Measurements from ENCODE around the gene STAT1.
A peak's percentile ranks its signal among the peaks of the same experiment; 100 is the strongest.

STAT1 gene

DNA sequence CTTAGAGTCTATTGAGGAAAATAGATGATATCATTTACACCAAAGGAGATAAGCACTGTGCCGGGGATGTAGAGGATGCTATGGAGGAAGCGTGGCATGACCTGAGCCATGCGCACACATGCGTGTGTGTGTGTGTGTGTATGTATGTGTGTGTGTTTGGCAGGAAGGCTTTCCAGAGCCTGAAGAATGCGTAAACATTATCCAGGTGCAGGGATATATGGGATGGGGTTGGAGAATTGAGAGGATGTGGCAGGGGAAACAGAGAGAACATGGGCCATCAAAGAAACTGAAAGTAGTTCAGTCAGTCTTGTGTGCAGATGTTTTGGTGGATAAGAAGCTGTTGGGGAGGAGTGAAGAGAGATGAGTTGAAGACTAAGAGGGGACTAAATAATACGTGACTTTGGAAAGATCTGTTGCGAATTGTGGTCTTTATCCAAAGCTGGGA is 9.3 kb upstream of the STAT1 start:
- no peak for DNase-seq (ENCODE audit: low read depth)
- TF ChIP-seq, protein P1, sequence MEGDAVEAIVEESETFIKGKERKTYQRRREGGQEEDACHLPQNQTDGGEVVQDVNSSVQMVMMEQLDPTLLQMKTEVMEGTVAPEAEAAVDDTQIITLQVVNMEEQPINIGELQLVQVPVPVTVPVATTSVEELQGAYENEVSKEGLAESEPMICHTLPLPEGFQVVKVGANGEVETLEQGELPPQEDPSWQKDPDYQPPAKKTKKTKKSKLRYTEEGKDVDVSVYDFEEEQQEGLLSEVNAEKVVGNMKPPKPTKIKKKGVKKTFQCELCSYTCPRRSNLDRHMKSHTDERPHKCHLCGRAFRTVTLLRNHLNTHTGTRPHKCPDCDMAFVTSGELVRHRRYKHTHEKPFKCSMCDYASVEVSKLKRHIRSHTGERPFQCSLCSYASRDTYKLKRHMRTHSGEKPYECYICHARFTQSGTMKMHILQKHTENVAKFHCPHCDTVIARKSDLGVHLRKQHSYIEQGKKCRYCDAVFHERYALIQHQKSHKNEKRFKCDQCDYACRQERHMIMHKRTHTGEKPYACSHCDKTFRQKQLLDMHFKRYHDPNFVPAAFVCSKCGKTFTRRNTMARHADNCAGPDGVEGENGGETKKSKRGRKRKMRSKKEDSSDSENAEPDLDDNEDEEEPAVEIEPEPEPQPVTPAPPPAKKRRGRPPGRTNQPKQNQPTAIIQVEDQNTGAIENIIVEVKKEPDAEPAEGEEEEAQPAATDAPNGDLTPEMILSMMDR (IDR thresholded peaks at IDR 0.05; ENCODE audit: low read length, missing control alignments), result no peak
- no peak overlapping the region for H3K4me3 ChIP-seq (replicated peaks; ENCODE audit: low read depth, low read length)

DNA sequence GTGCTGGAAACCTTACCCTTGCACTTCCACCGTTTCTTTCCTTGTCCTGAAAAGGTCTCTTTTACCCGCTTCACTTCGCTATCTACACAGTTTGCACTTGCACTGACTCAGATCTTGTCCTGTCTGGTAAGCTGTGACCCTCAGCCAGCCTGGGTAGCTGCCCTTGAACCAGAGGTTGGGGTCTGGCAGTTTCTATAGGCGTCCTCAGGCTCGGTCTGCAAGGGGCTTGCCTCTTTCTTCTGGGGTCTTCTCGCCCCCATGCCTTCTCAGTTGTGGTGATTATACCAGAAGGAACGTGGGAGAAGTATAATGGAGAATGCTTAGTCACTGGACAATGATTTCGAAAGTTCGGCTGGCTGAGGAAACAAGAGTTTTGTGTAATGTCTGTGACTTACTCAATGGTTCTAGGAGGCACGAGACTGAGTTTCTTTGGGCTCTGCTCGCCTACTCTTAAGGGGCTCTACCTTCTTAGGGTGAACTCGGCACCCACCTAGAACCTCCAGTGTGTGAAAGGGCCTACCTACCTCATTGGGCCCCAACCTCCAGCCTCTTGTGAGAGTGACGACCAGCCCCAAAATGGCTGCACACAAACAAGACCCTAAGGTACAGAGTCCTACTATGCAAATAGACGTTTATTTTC is 6.9 kb upstream of the STAT1 start:
- TF ChIP-seq, protein P1 (IDR thresholded peaks at IDR 0.05; ENCODE audit: low read length, missing control alignments), result no peak
- peak overlapping the region; percentile 64 for H3K4me3 ChIP-seq (replicated peaks; ENCODE audit: low read depth, low read length)
- peak; percentile 93 for DNase-seq (ENCODE audit: low read depth)

DNA sequence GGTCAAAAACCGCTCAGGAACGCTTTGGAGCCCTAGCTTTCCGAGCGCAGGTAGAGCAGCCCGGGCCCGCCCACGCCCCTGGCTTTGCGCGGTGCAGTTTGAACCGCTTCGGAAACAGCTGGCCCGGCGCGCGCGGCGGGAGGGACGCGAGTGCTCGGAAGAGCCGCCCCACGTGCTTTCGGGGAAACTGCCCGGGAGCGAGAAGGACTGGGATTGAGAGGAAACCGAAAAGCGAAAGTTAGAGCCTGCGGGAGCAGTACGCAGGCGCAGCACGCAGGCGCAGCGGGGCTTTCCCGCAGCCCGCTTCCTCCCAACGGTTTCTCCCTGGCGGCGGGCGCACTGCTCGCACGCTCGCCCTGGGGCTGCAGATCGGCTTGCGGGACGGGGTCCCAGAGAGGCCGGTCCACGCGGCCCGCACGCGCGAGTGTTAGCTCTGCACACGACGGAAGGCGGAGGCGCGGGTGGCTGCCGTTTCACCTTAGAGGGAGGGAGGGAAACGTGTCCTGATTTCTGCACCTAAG is 6.3 kb upstream of the STAT1 start:
- DNase-seq (ENCODE audit: low read depth), result peak; percentile 97
- TF ChIP-seq, protein P1 (IDR thresholded peaks at IDR 0.05; ENCODE audit: low read length, missing control alignments), result no peak
- H3K4me3 ChIP-seq (replicated peaks; ENCODE audit: low read depth, low read length), result peak overlapping the region; percentile 64

DNA sequence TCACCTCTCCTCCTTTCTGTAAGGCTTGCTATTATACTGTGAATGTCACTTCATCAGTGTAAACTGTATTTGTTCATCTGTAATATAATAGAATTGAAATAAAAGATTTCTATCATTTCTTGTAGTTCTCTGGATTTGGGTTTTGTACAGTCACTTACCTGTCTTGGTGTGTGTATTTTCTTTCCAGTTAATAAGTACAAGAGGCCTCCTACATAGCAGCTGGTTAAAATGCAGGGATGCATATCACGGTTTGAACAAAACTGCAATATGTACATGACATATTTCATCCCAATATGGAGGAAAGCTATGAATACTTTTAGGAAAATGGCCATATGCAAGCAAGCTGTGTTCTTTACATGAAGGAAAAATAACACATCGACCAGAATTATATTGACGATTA is 5.4 kb upstream of the STAT1 start:
- TF ChIP-seq, protein P1 (IDR thresholded peaks at IDR 0.05; ENCODE audit: low read length, missing control alignments), result no peak
- no peak overlapping the region for H3K4me3 ChIP-seq (replicated peaks; ENCODE audit: low read depth, low read length)
- no peak for DNase-seq (ENCODE audit: low read depth)

DNA sequence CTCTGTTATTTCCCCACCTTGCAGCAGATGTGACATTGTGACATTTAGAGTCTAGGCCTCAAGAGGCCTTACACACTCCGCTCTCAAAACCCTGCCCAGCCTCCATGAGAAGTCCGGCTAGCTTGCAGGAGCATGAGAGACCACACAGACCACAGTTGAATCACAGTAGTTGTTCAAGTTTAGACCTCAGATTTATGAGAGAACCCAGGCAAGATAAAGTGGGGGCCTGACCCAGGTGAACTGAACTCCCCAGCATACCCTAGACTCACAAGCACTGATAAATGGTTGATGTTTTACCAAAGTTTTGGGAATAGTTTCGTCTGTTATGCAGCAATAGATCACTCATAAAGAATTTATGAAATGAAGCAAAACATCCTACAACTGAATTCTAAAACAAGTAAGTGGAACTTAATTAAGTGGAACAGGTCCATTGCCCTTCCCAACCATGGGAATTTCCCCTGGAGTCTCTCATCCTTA is 4.7 kb upstream of the STAT1 start:
- no peak overlapping the region for H3K4me3 ChIP-seq (replicated peaks; ENCODE audit: low read depth, low read length)
- TF ChIP-seq, protein P1 (IDR thresholded peaks at IDR 0.05; ENCODE audit: low read length, missing control alignments), result no peak
- no peak for DNase-seq (ENCODE audit: low read depth)

DNA sequence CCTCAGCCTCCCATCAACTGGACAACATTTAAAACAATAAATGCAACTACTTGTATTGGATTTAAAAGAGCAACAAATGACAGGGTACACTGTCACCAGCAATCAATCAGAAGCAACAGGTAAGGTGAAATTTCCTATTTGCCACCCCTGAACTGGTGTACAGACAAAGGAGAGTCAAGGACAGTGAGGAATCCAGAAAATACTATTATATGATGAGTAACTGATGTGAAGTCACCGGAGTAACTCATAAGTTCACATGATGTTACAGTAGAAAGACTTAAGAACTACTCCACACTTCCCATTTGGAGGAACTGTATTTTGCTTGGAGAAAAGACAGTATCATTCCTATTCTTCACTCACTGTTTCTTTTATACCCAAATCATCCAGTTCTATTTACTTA is 4.1 kb upstream of the STAT1 start:
- H3K4me3 ChIP-seq (replicated peaks; ENCODE audit: low read depth, low read length), result no peak overlapping the region
- TF ChIP-seq, protein P1 (IDR thresholded peaks at IDR 0.05; ENCODE audit: low read length, missing control alignments), result no peak
- no peak for DNase-seq (ENCODE audit: low read depth)

DNA sequence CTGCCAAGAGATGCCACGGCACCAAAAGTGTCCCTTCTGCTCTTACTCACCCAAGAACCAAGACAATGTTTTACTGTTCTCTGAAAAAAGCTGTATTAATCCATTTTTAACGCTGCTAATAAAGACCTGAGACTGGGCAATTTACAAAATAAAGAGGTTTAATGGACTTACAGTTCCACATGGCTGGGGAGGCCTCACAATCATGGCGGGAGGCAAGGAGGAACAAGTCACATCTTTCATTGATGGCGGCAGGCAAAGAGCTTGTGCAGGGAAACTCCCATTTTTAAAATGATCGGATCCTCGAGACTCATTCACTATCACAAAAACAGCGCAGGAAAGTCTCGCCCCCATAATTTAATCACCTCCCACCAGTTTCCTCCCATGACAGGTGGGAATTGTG is 1.9 kb upstream of the STAT1 start:
- TF ChIP-seq, protein P1 (IDR thresholded peaks at IDR 0.05; ENCODE audit: low read length, missing control alignments), result no peak
- DNase-seq (ENCODE audit: low read depth), result no peak
- H3K4me3 ChIP-seq (replicated peaks; ENCODE audit: low read depth, low read length), result no peak overlapping the region
